ENCODE measurements around the gene MLH3. TPM values are rescaled to one million over a fixed set of nuclear protein-coding genes. Genes with fewer than 3 reads are reported as not detected.

MLH3 gene
- total and polyA plus RNA-seq, 2 donors (not counting 1 experiment from before 2014, with no cell fraction given): 12.2 to 53.8 TPM

DNA sequence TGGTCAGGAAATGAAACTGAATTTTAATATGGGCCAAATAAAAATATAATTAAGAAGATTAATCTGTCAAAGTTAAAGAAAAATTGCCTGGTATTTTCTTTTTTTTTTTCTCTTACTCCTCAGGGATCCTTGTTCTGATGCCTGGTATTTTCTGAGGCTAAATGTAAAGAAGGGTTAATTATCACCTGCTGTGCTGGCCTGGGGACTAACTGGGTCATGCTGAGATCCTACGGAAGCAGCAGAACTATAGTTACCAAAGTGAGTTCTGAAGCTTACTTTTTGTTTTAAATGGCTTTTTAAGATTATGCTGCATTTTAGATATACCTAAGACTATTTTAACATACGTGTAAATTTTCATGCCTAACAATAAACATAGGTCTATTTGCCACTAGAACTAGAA, 41.4 kb upstream of the MLH3 start:
- Histone ChIP-seq H3K4me1 (ENCODE audit: control insufficient read depth, extremely low read depth, insufficient read depth, low read length) (no peaks in the 10 kb centered on the region), H3K9ac (ENCODE audit: insufficient read depth, low read length) (no peak overlapping the region), H4K20me1 (ENCODE audit: control insufficient read depth, extremely low read depth, insufficient read depth, low read length) (no peaks in the 10 kb centered on the region), H3K27me3 (ENCODE audit: control insufficient read depth, insufficient read depth, low read length) (no peaks in the 10 kb centered on the region), H3K9me3 (ENCODE audit: control insufficient read depth, insufficient read depth, low read depth, low read length) (no peaks in the 10 kb centered on the region), H3K79me2 (ENCODE audit: control insufficient read depth, insufficient read depth, low read length) (no peaks in the 10 kb centered on the region), H2AFZ (ENCODE audit: low read length) (no peak overlapping the region), H3K4me2 (ENCODE audit: extremely low read depth, insufficient read depth, low read length) (no peak overlapping the region), H3K27ac (ENCODE audit: insufficient read depth, low read length) (no peak overlapping the region), H3K36me3 (ENCODE audit: control insufficient read depth, insufficient read depth, low read length) (no peaks in the 10 kb centered on the region), H3K4me3 (replicated peaks in 1 of 4; ENCODE audit: control extremely low read depth in 1 of 4, insufficient read depth in 1 of 4, low read depth in 3 of 4, low read length in 4 of 4) (no peak overlapping the region)
- no peak for DNase-seq (ENCODE audit: low read depth in 2 of 2)
- TF ChIP-seq EZH2 (IDR thresholded peaks at IDR 0.05; ENCODE audit: low read length, missing control alignments): no peak
- TF ChIP-seq, protein P1, sequence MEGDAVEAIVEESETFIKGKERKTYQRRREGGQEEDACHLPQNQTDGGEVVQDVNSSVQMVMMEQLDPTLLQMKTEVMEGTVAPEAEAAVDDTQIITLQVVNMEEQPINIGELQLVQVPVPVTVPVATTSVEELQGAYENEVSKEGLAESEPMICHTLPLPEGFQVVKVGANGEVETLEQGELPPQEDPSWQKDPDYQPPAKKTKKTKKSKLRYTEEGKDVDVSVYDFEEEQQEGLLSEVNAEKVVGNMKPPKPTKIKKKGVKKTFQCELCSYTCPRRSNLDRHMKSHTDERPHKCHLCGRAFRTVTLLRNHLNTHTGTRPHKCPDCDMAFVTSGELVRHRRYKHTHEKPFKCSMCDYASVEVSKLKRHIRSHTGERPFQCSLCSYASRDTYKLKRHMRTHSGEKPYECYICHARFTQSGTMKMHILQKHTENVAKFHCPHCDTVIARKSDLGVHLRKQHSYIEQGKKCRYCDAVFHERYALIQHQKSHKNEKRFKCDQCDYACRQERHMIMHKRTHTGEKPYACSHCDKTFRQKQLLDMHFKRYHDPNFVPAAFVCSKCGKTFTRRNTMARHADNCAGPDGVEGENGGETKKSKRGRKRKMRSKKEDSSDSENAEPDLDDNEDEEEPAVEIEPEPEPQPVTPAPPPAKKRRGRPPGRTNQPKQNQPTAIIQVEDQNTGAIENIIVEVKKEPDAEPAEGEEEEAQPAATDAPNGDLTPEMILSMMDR (conservative IDR thresholded peaks at IDR 0.05 in 1 of 2, IDR thresholded peaks at IDR 0.05 in 1 of 2; ENCODE audit: low read depth in 1 of 2, low read length in 2 of 2): no peak

GRCh38 chr14:75091251-75091650, 40.0 kb upstream of the MLH3 start:
- H3K27me3 ChIP-seq (ENCODE audit: control insufficient read depth, insufficient read depth, low read length): no peaks in the 10 kb centered on the region
- no peak overlapping the region for H3K27ac ChIP-seq (ENCODE audit: insufficient read depth, low read length)
- H2AFZ ChIP-seq (ENCODE audit: low read length): no peak overlapping the region
- TF ChIP-seq, protein P1 (conservative IDR thresholded peaks at IDR 0.05 in 1 of 2, IDR thresholded peaks at IDR 0.05 in 1 of 2; ENCODE audit: low read depth in 1 of 2, low read length in 2 of 2): no peak
- no peak for TF ChIP-seq EZH2 (IDR thresholded peaks at IDR 0.05; ENCODE audit: low read length, missing control alignments)
- H3K9me3 ChIP-seq (ENCODE audit: control insufficient read depth, insufficient read depth, low read depth, low read length): no peaks in the 10 kb centered on the region
- no peak overlapping the region for H3K4me2 ChIP-seq (ENCODE audit: extremely low read depth, insufficient read depth, low read length)
- peaks cover 4% of the 10 kb centered on the region for H3K36me3 ChIP-seq (ENCODE audit: control insufficient read depth, insufficient read depth, low read length)
- no peaks in the 10 kb centered on the region for H3K4me1 ChIP-seq (ENCODE audit: control insufficient read depth, extremely low read depth, insufficient read depth, low read length)
- no peaks in the 10 kb centered on the region for H4K20me1 ChIP-seq (ENCODE audit: control insufficient read depth, extremely low read depth, insufficient read depth, low read length)
- H3K9ac ChIP-seq (ENCODE audit: insufficient read depth, low read length): no peak overlapping the region
- no peaks in the 10 kb centered on the region for H3K79me2 ChIP-seq (ENCODE audit: control insufficient read depth, insufficient read depth, low read length)
- no peak for DNase-seq (ENCODE audit: low read depth in 2 of 2)
- H3K4me3 ChIP-seq (replicated peaks in 1 of 4; ENCODE audit: control extremely low read depth in 1 of 4, insufficient read depth in 1 of 4, low read depth in 3 of 4, low read length in 4 of 4): no peak overlapping the region

GRCh38 chr14:75090353-75090752, 39.1 kb upstream of the MLH3 start:
- TF ChIP-seq, protein P1 (conservative IDR thresholded peaks at IDR 0.05 in 1 of 2, IDR thresholded peaks at IDR 0.05 in 1 of 2; ENCODE audit: low read depth in 1 of 2, low read length in 2 of 2): no peak
- no peak for TF ChIP-seq EZH2 (IDR thresholded peaks at IDR 0.05; ENCODE audit: low read length, missing control alignments)
- H3K9ac ChIP-seq (ENCODE audit: insufficient read depth, low read length): no peak overlapping the region
- no peaks in the 10 kb centered on the region for H3K4me1 ChIP-seq (ENCODE audit: control insufficient read depth, extremely low read depth, insufficient read depth, low read length)
- H3K79me2 ChIP-seq (ENCODE audit: control insufficient read depth, insufficient read depth, low read length): no peaks in the 10 kb centered on the region
- H3K9me3 ChIP-seq (ENCODE audit: control insufficient read depth, insufficient read depth, low read depth, low read length): no peaks in the 10 kb centered on the region
- DNase-seq (ENCODE audit: low read depth in 2 of 2): peak in 1 of 2 donors; percentile 19
- H3K4me3 ChIP-seq (replicated peaks in 1 of 4; ENCODE audit: control extremely low read depth in 1 of 4, insufficient read depth in 1 of 4, low read depth in 3 of 4, low read length in 4 of 4): no peak overlapping the region
- H3K4me2 ChIP-seq (ENCODE audit: extremely low read depth, insufficient read depth, low read length): no peak overlapping the region
- H3K27ac ChIP-seq (ENCODE audit: insufficient read depth, low read length): no peak overlapping the region
- H4K20me1 ChIP-seq (ENCODE audit: control insufficient read depth, extremely low read depth, insufficient read depth, low read length): no peaks in the 10 kb centered on the region
- no peaks in the 10 kb centered on the region for H3K27me3 ChIP-seq (ENCODE audit: control insufficient read depth, insufficient read depth, low read length)
- H3K36me3 ChIP-seq (ENCODE audit: control insufficient read depth, insufficient read depth, low read length): peaks cover 4% of the 10 kb centered on the region
- no peak overlapping the region for H2AFZ ChIP-seq (ENCODE audit: low read length)

Measured in fibroblast of lung (primary cell).